Dedifferentiated amniotic fluid mesenchymal stem cell (primary cell): ENCODE data around the gene THOC7.

Experiments
- DNase-seq: peaks from one replicate; pipeline ENCODE4 v3.0.0-alpha.2; 2016; ENCODE audit errors: extremely low spot score

The THOC7 gene

DNA sequence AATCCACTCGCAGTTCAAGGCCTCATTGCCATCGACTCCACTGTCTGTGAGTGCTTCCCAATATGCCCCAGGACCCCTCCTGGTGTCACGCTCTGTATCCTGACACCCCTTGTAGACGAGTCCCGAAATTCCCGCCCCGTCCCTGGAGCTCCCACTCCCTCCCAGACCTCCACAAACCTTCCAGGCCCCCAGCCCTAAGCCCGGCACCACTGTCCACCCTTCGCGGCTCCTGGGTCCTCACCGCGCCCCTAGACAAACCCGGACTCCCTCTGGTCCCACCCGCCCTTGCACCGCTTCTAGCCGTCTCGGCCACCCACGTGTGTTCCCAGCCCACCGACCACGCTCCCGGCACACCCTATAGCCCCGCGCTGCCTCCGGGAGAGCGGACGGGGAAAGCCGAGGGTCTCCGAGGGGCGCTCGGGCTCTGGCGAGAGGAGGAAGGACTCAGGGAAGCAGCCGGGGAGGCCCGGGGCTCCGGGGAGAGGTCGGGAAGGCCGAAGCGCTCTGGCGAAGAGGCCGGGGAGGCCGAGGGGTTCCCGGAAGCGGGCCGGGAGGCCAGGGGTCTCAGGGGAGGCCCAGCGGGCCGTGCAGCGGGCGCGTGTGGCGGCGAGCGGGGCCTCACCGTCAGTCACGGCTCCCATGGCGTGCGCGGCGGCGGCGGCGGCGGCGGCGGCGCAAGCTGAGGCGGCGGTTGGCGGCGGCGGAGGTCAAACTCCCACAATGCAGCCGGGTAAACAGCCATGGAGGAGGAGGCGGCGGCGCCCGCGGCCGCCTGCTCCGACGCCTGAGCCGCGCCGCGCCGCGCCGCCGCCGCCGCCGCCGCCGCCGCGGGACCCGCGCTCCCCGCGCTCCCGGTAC lies at the start of gene THOC7, which contains the start of gene ATXN7:
Gene THOC7 (minus strand): TSS at position 656 of the 858 bp plus-strand sequence. CDS start 15 bp downstream, at position 641.
Gene ATXN7 (plus strand): TSS at position 718 of the 858 bp plus-strand sequence. CDS start 48,732 bp downstream, outside the sequence.
- DNase-seq, result peak; percentile 49

DNA sequence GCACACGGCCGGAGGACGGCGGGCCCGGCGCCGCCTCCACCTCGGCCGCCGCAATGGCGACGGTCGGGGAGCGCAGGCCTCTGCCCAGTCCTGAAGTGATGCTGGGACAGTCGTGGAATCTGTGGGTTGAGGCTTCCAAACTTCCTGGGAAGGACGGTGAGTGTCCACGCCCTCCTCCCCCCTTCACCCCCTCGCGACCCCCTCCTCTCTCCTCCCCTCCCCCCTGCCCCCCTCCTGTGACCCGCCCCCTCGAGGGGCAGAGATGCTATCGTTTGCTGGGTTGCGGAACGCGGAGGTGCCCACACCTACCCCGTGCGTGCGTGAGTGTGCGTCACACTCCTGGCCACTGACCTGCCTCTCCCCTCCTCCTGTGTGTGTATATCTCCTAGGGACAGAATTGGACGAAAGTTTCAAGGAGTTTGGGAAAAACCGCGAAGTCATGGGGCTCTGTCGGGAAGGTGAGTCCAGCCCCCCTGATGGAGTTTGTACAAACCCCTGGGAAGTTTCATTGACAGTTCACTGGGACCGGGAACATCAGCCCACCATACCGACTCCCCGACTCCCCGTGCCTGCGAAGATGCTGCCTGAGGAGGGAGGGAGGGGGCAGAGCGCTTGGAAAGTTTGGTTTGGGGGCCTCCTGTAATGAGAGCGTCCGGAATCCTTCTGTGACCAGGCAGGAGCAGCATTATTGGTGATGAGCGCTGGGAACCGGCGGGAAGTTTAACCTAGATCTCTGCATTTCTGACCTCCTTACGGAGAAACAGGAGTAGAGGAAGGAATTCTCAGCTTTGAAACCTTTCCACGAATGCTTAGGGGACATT lies 49.4 kb upstream of the THOC7 start:
- no peak for DNase-seq

GRCh38 chr3:63911873-63912767 lies 48.5 kb upstream of the THOC7 start, which contains the start of gene SCAANT1:
Gene SCAANT1, minus strand, starts transcription at chr3:63912383.
- peak; percentile 88 for DNase-seq

GRCh38 chr3:63911509-63911872 lies 47.9 kb upstream of the THOC7 start:
- no peak for DNase-seq

DNA sequence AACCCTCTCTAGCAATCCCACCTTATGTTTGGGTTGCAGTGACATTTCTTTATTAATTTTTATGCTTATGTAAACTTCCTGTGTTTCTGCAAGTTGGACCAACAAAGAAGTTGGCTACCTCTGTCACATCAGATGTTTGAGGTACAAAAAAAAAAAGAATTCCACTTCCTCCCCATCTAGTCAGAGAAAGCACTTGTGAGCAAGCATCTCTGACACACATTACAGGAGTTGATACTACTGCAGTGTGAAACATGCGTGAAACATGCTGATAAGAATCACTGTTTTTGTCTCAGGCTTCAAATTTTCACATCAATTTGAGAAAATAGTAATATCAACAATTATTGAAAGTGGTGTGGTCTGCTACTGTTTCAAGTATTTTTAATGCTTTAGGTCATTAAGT lies 47.3 kb upstream of the THOC7 start:
- DNase-seq, result no peak

GRCh38 chr3:63910001-63910400 lies 46.4 kb upstream of the THOC7 start:
- DNase-seq, result no peak

GRCh38 chr3:63909431-63909830 lies 45.8 kb upstream of the THOC7 start:
- DNase-seq, result no peak

DNA sequence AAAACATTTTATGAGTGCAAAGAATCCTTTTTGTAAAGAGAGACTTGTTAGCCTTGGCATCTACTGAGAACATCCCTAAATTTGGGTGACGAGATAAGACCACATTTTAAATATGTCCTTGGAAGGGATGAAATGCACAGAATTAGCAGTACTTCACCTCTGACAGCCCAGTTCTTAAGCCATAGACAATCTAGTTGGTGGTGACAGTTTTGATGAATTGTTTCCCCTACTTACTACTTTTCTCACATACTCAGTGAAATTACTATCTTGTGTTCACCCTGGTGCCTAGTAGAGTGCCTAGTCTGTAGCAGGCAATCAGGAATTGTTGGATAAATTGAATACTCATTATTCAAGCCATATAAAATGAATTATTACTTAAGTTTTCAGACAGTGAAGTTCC lies 45.2 kb upstream of the THOC7 start:
- no peak for DNase-seq

GRCh38 chr3:63908081-63908736 lies 44.6 kb upstream of the THOC7 start:
- no peak for DNase-seq

DNA sequence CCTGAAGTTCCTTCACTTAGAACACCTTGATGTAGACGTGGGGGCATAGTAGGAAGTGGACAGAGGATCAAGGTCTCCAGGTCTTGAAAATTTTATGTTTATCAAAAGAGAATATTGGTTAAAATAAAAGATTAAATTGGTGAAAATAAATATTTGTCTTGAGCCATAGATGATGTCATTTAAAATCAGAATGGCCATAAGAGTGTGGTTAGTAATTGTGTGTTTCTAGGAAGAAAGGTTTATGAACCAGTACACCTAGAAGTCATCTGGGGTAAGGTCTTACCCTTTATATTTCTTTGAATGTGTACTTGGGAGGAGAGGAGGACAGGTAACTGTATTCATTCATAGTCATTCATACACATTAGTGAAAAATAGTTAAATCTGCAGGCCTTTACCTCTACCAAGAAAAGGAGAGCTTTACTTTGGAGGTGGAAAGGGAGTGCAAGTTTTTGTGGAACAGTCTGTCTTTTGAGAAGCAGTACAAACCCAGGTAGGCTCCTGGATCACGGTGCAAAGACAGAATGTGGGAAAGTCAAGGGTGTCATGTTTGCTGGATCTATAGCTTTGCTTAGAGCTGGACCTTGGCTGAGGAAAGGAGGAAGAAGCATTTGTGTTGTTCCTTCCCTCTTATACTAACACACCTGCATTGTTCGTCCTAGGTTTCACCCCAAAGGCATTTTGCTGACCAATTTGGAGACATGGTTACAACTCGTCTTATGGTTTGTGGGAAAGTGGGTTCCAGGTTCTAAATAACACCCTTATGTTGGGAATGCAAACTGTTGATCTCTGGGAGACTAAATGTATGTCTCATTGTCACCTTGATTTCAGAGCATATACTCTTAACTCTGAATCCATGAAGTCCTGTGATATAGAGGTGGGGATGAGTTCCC lies 42.4 kb upstream of the THOC7 start:
- DNase-seq, result no peak

DNA sequence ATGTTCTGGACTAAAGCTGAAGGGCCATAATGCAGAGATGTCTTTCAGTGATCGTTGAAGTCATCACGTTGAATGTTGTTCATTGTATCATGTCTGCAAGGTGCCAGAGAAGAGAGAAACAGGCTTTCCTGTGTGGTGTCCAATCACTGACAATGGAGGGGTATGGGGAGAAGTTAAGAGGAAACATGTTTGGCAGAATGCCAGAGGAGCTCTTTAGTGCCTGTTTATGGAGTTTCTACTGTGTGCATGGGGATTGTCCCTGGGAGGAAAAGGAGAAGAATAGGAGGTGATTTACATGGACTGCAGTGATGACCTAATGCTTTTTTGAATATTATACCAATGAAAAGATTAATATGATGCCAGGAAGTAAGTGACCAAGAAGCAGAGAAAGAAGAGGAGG lies 36.9 kb upstream of the THOC7 start:
- DNase-seq, result no peak

GRCh38 chr3:63900010-63900409 lies 36.4 kb upstream of the THOC7 start:
- no peak for DNase-seq

- DNase-seq, result no peak
Observed at GRCh38 chr3:63896332-63897030, 32.9 kb upstream of the THOC7 start.

- no peak for DNase-seq
Observed at GRCh38 chr3:63895422-63896189, 32.0 kb upstream of the THOC7 start.

DNA sequence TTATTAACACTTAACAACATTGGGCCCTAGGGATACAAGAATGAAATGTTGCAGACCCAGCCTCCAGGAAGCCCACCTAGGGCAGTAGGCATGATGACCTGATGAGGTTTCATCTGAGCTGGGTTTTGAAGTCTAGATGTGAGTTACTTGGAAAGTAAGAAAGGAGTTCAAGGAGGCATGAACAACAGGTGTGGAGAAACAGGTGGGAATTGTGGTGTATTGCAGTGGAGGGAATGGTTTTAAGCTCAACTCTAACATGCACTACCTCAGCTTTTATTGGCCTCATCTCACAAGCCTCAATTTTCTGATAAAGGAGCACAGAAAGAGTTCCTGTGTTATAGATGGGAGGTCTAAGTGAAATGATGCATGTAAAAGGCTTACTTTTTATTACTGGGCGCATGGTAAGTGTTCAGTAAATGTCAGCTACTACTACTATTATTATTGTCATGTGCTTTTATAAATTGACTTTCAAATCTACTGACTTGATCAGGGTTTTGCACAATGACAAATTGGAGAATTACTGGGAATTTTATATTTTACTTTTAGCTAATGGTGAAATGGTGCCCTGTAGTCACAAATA lies 29.3 kb upstream of the THOC7 start:
- no peak for DNase-seq

GRCh38 chr3:63891518-63891917 lies 27.9 kb upstream of the THOC7 start:
- no peak for DNase-seq

DNA sequence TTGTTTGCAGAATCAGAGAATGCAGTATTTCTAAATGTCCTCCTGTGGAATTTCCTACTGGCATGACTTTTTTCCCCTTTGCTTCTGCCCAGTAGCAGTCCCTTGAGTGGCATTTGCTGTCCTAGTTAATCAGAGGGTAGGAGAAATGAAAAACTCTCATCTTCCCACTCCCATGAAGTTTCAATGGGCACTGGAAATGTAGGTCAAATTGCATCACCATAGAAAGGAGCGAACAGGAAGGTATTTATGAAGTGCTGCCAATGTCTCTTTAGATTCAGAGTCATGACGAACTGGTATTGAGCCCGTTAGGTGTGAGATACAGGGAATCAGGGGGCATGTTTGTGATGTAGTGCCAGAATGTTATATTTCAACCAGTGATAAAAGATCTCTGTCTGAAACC lies 23.3 kb upstream of the THOC7 start:
- DNase-seq, result no peak

DNA sequence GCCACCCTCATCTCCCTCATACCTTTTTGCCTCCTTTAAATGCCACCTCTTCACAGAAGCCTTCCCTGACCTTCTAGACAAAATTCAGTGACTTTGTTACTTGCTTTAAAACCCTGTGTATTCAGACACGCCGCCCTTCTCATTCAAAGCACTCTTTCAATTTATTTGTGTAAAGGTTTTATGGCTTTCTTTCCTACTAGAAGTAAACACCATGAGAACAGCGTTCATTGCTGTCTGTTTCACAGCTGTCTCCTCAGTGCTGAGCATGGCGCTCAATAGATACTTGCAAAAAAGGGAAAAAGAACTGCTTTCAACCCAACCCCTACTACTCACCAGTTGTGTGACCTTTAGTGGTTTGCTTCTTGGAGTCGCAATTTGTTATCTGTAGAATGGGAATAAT lies 17.0 kb upstream of the THOC7 start:
- no peak for DNase-seq
